ENCODE data around the gene ZMYND8. TPM values are rescaled to one million over a fixed set of nuclear protein-coding genes. Genes with fewer than 3 reads are reported as not detected.

ZMYND8 gene
- total and polyA plus RNA-seq, 11 donors = 11.3 to 46.4 (median 28.7) TPM

DNA sequence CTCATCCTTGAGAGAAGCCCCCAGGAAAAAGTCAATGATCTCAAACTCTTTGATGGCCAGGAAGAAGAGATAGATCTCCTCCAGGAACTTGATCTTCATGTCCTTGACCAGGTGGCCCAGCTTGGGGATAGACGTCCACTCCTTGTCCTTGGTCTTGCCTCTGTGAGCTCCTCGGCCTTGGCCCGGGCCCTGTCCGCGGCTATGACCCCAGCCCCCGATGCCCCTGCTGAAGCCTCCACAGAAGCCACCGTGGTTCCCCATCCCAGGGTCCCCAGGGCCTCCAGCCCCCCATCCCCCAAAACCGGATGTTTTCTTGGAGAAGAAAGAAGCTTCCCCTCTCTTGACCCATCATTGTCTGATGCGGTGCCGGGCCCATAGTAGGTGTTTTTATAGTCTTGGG lies 195.1 kb downstream of the ZMYND8 start:
- no peak overlapping the region for H3K4me3 ChIP-seq

DNA sequence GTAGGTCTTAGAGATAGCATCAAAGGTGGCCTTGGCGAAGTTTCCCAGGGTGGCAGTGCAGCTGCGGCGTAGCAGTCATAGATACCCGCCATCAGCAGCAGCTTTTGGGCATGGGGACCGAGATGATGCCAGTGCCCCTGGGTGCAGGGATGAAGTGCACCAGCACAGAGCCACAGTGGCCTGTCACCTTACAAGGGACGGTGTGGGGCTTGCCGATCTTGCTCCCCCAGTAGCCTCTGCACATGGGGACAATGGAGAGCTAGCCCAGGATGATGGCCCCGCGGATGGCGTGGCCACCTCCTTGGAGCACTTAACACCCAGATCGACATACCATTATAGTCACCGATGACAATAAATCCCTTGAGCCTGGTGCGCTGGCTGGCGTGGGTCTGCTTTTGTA lies 195.5 kb downstream of the ZMYND8 start:
- Histone ChIP-seq H3K27ac (no peak overlapping the region), H3K9me3 (no peaks in the 10 kb centered on the region), H3K4me3 (no peak overlapping the region), H3K4me1 (no peaks in the 10 kb centered on the region), H3K36me3 (no peaks in the 10 kb centered on the region), H3K27me3 (no peaks in the 10 kb centered on the region)
- 87 to 93% (median 89%) methylated on average over 10 to 14 of the region's 14 CpGs for WGBS, 4 donors
- no peak for DNase-seq
- intact Hi-C loops (cut with DNase I) = no loop called here
- TF ChIP-seq, protein P1, sequence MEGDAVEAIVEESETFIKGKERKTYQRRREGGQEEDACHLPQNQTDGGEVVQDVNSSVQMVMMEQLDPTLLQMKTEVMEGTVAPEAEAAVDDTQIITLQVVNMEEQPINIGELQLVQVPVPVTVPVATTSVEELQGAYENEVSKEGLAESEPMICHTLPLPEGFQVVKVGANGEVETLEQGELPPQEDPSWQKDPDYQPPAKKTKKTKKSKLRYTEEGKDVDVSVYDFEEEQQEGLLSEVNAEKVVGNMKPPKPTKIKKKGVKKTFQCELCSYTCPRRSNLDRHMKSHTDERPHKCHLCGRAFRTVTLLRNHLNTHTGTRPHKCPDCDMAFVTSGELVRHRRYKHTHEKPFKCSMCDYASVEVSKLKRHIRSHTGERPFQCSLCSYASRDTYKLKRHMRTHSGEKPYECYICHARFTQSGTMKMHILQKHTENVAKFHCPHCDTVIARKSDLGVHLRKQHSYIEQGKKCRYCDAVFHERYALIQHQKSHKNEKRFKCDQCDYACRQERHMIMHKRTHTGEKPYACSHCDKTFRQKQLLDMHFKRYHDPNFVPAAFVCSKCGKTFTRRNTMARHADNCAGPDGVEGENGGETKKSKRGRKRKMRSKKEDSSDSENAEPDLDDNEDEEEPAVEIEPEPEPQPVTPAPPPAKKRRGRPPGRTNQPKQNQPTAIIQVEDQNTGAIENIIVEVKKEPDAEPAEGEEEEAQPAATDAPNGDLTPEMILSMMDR (IDR thresholded peaks at IDR 0.05) = no peak
- ATAC-seq = no peak

More for the DNA sequence above, 195.1 kb downstream of the ZMYND8 start:
- ATAC-seq (no peak), DNase-seq (no peak)
- no peaks in the 10 kb centered on the region for H3K36me3 ChIP-seq
- H3K9me3 ChIP-seq = no peaks in the 10 kb centered on the region
- H3K4me1 ChIP-seq = no peaks in the 10 kb centered on the region
- intact Hi-C loops (cut with DNase I) = no loop called here
- TF ChIP-seq, protein P1 (IDR thresholded peaks at IDR 0.05) = no peak
- no peak for TF ChIP-seq POLR2A (IDR thresholded peaks at IDR 0.05)
- WGBS, 4 donors = 85 to 93% (median 91%) methylated on average over 10 of the region's 10 CpGs
- no peak overlapping the region for H3K27ac ChIP-seq
- no peaks in the 10 kb centered on the region for H3K27me3 ChIP-seq

DNA sequence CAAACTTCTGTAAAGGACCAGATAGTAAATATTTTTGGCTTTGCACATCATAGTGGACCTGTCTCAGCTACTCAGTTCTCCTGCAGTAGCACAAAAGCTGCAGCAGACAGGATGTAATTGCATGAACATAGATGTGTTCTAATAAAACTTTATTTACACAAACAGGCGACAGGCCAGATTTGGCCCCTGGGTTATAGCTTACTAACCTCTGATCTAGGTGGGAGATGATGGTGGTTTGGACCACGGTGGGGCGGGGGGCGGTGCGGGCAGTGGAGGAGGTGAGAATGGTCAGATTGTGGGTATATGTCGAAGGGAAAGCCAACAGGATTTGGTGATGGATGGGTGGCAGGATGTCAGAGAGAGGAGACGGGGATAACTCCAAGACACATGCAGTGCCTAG lies 196.3 kb downstream of the ZMYND8 start:
- Histone ChIP-seq H3K27me3 (peaks cover 0 to 4% (median 0%) of the 10 kb centered on the region in 9 donors), H3K9me3 (no peaks in the 10 kb centered on the region), H3K4me3 (no peak overlapping the region), H3K27ac (no peak overlapping the region), H3K4me1 (no peaks in the 10 kb centered on the region), H3K36me3 (no peaks in the 10 kb centered on the region)
- 93 to 97% (median 95%) methylated on average over 7 of the region's 7 CpGs for WGBS, 4 donors
- no peak for TF ChIP-seq POLR2A (IDR thresholded peaks at IDR 0.05)
- TF ChIP-seq, protein P1 (IDR thresholded peaks at IDR 0.05) = no peak
- no peak for ATAC-seq
- no peak for DNase-seq
- intact Hi-C loops (cut with DNase I) = no loop called here

Small RNA genes within 50 kb of the gene (microRNA-seq; reads per million reads assigned to microRNA genes)
- gene MIR3616 = 0 to 0.58 (median 0.21) reads per million in 4 donors

Other genes with a start within 250 kb of the ZMYND8 start
- 10 to 100 TPM; 19.4 to 39.3 (median 26.6) TPM for gene NCOA3, start 145.2 kb upstream of the ZMYND8 start, total RNA-seq
- gene NCOA3, start 145.2 kb upstream of the ZMYND8 start, polyA plus RNA-seq = 10 to 100 TPM in 1 of 2 donors, 1 to 10 TPM in 1; 6.7 to 18.1 TPM

All from heart left ventricle (tissue), 16 donors.